Medulla oblongata (tissue), 1 donor: ENCODE results near the gene LY86.

Source experiments
- DNase-seq: peaks from one replicate; pipeline ENCODE4 v3.0.0-alpha.2; 2015; ENCODE audit errors: extremely low spot score

LY86 gene

GRCh38 chr6:6701864-6702263, 113.3 kb downstream of the LY86 start:
- DNase-seq, result no peak

- DNase-seq, result no peak
Measured at GRCh38 chr6:6703699-6704098, 115.2 kb downstream of the LY86 start.
